ENCODE data around the gene ERG. TPM values are rescaled to one million over a fixed set of nuclear protein-coding genes. Genes with fewer than 3 reads are reported as not detected.

Gene ERG
- total RNA-seq, 1 experiment from 2014 or later, result not detected

DNA sequence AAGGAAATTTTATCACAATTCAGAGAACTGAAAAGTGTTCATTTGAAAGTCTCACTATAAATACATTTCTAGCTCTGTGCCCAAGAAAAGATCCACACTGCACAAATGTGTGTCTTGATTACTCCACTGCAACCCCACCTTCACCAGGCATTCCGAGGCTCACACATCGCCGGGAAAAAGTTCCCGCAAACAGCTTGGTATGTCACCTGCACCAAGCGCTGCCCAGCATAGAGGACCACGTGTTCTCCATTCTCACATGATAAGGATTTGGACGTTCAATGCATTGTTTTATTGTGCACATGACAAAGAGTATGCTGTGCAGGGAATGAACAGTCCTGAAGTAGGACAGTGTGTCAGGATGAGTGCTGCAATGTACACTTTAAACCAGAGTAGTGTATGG is 70.1 kb downstream of the ERG start:
- Histone ChIP-seq H3K9me3 (ENCODE audit: low read length) (no peaks in the 10 kb centered on the region), H3K27ac (ENCODE audit: low read length) (no peak overlapping the region), H3K27me3 (ENCODE audit: low read length) (peaks cover 30% of the 10 kb centered on the region), H3K4me2 (ENCODE audit: low read length) (no peak overlapping the region), H4K20me1 (ENCODE audit: low read length) (no peaks in the 10 kb centered on the region), H3K4me1 (ENCODE audit: insufficient read depth, low read length) (no peaks in the 10 kb centered on the region), H3K79me2 (ENCODE audit: low read length) (no peaks in the 10 kb centered on the region), H3K9me2 (replicated peaks; ENCODE audit: low read length) (no peaks in the 10 kb centered on the region), H3K36me3 (ENCODE audit: low read depth, low read length) (no peaks in the 10 kb centered on the region), H3K4me3 (ENCODE audit: low read length) (no peak overlapping the region), H3F3A (ENCODE audit: low read length, unreplicated experiment) (no peaks in the 10 kb centered on the region), H3K9ac (ENCODE audit: low read length) (no peak overlapping the region), H2AFZ (ENCODE audit: low read length) (no peak overlapping the region)
- TF ChIP-seq, protein P1, sequence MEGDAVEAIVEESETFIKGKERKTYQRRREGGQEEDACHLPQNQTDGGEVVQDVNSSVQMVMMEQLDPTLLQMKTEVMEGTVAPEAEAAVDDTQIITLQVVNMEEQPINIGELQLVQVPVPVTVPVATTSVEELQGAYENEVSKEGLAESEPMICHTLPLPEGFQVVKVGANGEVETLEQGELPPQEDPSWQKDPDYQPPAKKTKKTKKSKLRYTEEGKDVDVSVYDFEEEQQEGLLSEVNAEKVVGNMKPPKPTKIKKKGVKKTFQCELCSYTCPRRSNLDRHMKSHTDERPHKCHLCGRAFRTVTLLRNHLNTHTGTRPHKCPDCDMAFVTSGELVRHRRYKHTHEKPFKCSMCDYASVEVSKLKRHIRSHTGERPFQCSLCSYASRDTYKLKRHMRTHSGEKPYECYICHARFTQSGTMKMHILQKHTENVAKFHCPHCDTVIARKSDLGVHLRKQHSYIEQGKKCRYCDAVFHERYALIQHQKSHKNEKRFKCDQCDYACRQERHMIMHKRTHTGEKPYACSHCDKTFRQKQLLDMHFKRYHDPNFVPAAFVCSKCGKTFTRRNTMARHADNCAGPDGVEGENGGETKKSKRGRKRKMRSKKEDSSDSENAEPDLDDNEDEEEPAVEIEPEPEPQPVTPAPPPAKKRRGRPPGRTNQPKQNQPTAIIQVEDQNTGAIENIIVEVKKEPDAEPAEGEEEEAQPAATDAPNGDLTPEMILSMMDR (conservative IDR thresholded peaks at IDR 0.05; ENCODE audit: low read depth, low read length), result no peak
- TF ChIP-seq EZH2phosphoT487 (IDR thresholded peaks at IDR 0.05; ENCODE audit: borderline replicate concordance, low read length) (no peak), EZH2 (IDR thresholded peaks at IDR 0.05; ENCODE audit: low read length, unreplicated experiment) (no peak)
- POLR2A ChIA-PET (ENCODE audit: unreplicated experiment), result no interaction called here
- intact Hi-C loops (cut with micrococcal nuclease), result no loop called here
- DNase-seq (no peak), ATAC-seq (no peak)
- BruUV-seq (replicated peaks), result no TSS peak
- CTCF ChIA-PET, result no interaction called here

DNA sequence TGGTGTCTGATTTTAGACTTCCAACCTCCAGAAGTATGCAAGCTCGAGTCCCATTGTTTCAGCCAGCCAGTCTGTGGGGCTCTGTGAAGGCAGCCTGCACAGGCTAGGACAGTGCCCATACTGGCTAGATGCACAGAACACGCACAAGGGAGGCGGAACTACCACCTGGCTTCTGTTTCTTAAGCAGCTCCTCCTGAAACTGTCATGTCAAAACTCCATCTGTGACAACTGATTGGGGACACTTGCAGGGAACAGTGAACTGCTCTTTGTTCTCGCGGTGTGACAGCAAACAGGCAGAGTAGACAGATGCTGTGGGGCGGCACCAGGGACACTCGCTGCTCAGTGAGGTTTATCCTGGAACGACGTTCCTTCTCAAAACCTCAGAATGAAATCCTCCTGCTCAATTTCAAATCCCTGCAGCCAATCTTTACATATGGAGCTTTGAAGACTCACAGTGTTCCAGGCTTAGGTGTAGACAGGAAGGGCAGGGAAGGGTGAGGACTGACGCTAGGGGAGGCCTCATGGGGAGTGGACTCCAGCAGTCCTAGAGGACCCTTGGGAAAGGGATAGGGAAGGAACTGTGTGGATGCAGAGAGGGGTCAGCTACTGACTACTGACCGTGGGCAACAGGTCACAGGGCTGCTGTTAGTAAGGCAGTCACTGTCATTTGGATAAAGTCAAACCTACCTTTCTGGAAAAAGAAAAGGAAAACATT is 73.8 kb downstream of the ERG start:
- ATAC-seq (no peak), DNase-seq (no peak)
- H3K9ac ChIP-seq (ENCODE audit: low read length), result no peak overlapping the region
- H3K36me3 ChIP-seq (ENCODE audit: low read depth, low read length), result no peaks in the 10 kb centered on the region
- no peaks in the 10 kb centered on the region for H3K9me3 ChIP-seq (ENCODE audit: low read length)
- no peak overlapping the region for H3K4me2 ChIP-seq (ENCODE audit: low read length)
- H3K4me1 ChIP-seq (ENCODE audit: insufficient read depth, low read length), result no peaks in the 10 kb centered on the region
- CTCF ChIA-PET, result no interaction called here
- POLR2A ChIA-PET (ENCODE audit: unreplicated experiment), result no interaction called here
- no peak overlapping the region for H3K4me3 ChIP-seq (ENCODE audit: low read length)
- H3F3A ChIP-seq (ENCODE audit: low read length, unreplicated experiment), result no peaks in the 10 kb centered on the region
- no TSS peak for BruUV-seq (replicated peaks)
- H3K79me2 ChIP-seq (ENCODE audit: low read length), result no peaks in the 10 kb centered on the region
- no peaks in the 10 kb centered on the region for H4K20me1 ChIP-seq (ENCODE audit: low read length)
- H3K9me2 ChIP-seq (replicated peaks; ENCODE audit: low read length), result no peaks in the 10 kb centered on the region
- H3K27ac ChIP-seq (ENCODE audit: low read length), result no peak overlapping the region
- no peak for TF ChIP-seq EZH2phosphoT487 (IDR thresholded peaks at IDR 0.05; ENCODE audit: borderline replicate concordance, low read length)
- no peak for TF ChIP-seq EZH2 (IDR thresholded peaks at IDR 0.05; ENCODE audit: low read length, unreplicated experiment)
- TF ChIP-seq, protein P1 (conservative IDR thresholded peaks at IDR 0.05; ENCODE audit: low read depth, low read length), result no peak
- H3K27me3 ChIP-seq (ENCODE audit: low read length), result peaks cover 53% of the 10 kb centered on the region
- intact Hi-C loops (cut with micrococcal nuclease), result no loop called here
- no peak overlapping the region for H2AFZ ChIP-seq (ENCODE audit: low read length)

DNA sequence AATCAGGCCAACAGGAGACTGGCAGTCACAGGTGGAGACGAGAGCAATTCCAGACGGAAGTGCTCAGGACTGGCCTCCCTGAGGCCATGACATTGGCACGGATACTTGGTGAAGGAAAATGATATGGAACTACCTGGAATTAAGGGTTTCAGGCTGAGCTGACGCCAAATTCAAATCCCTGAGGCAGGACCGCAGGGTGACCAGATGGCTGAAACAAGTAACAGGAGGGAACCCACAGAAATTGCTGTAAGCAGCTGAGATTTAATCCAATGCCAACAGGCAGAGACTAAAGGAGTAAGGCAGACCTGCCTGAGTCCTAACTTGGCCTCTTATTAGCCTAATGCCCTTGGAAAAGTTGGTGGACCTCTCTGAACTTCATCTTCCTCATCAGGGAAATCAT is 76.2 kb downstream of the ERG start:
- no peaks in the 10 kb centered on the region for H3K9me2 ChIP-seq (replicated peaks; ENCODE audit: low read length)
- ChIA-PET POLR2A (ENCODE audit: unreplicated experiment) (no interaction called here), CTCF (no interaction called here)
- H3K4me2 ChIP-seq (ENCODE audit: low read length), result no peak overlapping the region
- H4K20me1 ChIP-seq (ENCODE audit: low read length), result no peaks in the 10 kb centered on the region
- no peak overlapping the region for H3K27ac ChIP-seq (ENCODE audit: low read length)
- DNase-seq, result no peak
- H3K27me3 ChIP-seq (ENCODE audit: low read length), result peaks cover 54% of the 10 kb centered on the region
- H2AFZ ChIP-seq (ENCODE audit: low read length), result no peak overlapping the region
- TF ChIP-seq EZH2phosphoT487 (IDR thresholded peaks at IDR 0.05; ENCODE audit: borderline replicate concordance, low read length), result no peak
- TF ChIP-seq, protein P1 (conservative IDR thresholded peaks at IDR 0.05; ENCODE audit: low read depth, low read length), result no peak
- no peak for TF ChIP-seq EZH2 (IDR thresholded peaks at IDR 0.05; ENCODE audit: low read length, unreplicated experiment)
- no peaks in the 10 kb centered on the region for H3F3A ChIP-seq (ENCODE audit: low read length, unreplicated experiment)
- ATAC-seq, result no peak
- H3K9ac ChIP-seq (ENCODE audit: low read length), result no peak overlapping the region
- no peak overlapping the region for H3K4me3 ChIP-seq (ENCODE audit: low read length)
- no peaks in the 10 kb centered on the region for H3K36me3 ChIP-seq (ENCODE audit: low read depth, low read length)
- H3K79me2 ChIP-seq (ENCODE audit: low read length), result no peaks in the 10 kb centered on the region
- BruUV-seq (replicated peaks), result no TSS peak
- H3K4me1 ChIP-seq (ENCODE audit: insufficient read depth, low read length), result no peaks in the 10 kb centered on the region
- intact Hi-C loops (cut with micrococcal nuclease), result no loop called here
- H3K9me3 ChIP-seq (ENCODE audit: low read length), result no peaks in the 10 kb centered on the region
